ENCODE measurements around the gene GSAP.

DNA sequence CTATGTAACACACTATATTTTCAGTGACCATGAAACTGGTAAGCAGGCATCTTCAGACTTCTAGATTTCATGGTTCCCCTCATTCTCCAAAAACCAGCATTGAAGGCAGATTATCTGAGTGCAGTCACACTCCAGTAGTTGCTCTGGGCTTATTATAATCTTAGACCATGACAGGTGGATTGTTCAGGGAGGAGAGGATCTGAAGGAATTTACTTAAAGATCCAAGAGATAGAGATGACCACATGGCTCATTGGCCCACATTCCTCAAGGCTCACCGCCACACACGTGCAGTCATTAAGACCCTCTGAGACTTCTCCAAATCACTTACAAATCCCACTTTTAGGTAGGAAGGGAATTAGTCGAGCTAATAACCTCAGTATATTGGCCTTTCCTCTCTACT lies 55.2 kb downstream of the GSAP start:
- no peak for TF ChIP-seq CREBBP (IDR thresholded peaks at IDR 0.05; ENCODE audit: low read depth, low read length)
- TF ChIP-seq CBX5 (IDR thresholded peaks at IDR 0.05; ENCODE audit: borderline replicate concordance, low read depth): no peak
- no peak for TF ChIP-seq MTF1 (CRISPR knock-in tag; IDR thresholded peaks at IDR 0.05; ENCODE audit: borderline replicate concordance)
- no peak for TF ChIP-seq YY1 (IDR thresholded peaks at IDR 0.05; ENCODE audit: borderline replicate concordance in 1 of 3, control insufficient read depth in 1 of 3, extremely low read depth in 1 of 3, insufficient read depth in 3 of 3, insufficient read length in 1 of 3, insufficient replicate concordance in 2 of 3, low read depth in 1 of 3, low read length in 2 of 3)
- TF ChIP-seq KDM1A (IDR thresholded peaks at IDR 0.05): no peak
- TF ChIP-seq, protein P1, sequence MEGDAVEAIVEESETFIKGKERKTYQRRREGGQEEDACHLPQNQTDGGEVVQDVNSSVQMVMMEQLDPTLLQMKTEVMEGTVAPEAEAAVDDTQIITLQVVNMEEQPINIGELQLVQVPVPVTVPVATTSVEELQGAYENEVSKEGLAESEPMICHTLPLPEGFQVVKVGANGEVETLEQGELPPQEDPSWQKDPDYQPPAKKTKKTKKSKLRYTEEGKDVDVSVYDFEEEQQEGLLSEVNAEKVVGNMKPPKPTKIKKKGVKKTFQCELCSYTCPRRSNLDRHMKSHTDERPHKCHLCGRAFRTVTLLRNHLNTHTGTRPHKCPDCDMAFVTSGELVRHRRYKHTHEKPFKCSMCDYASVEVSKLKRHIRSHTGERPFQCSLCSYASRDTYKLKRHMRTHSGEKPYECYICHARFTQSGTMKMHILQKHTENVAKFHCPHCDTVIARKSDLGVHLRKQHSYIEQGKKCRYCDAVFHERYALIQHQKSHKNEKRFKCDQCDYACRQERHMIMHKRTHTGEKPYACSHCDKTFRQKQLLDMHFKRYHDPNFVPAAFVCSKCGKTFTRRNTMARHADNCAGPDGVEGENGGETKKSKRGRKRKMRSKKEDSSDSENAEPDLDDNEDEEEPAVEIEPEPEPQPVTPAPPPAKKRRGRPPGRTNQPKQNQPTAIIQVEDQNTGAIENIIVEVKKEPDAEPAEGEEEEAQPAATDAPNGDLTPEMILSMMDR (IDR thresholded peaks at IDR 0.05 in 2 of 3, conservative IDR thresholded peaks at IDR 0.05 in 1 of 3; ENCODE audit: insufficient read depth in 2 of 3, low read depth in 1 of 3, low read length in 3 of 3): no peak
